HL-60 (cell line): ENCODE results near the gene PSMB5.

Experiments used
- DNase-seq, 2 experiments: peaks; one replicate each; pipeline ENCODE4 v3.0.0-alpha.2; 2010 to 2020; ENCODE audit warnings: low read depth in 1 of 2, low spot score in 1 of 2
- H3K27ac ChIP-seq: fragments of 250-450 bp; sonication (Bioruptor Pico); replicated peaks from 2 replicates; pipeline ENCODE4 v1.5.1; 2020; ENCODE audit warnings: mild to moderate bottlenecking, moderate library complexity
- H3K27me3 ChIP-seq: fragments of 250-450 bp; sonication (Bioruptor Pico); 2 replicates; pipeline ENCODE4 v1.5.1; 2021; ENCODE audit warnings: mild to moderate bottlenecking, moderate library complexity; ENCODE audit not compliant: insufficient read depth, poor library complexity, severe bottlenecking
- H3K4me3 ChIP-seq: replicated peaks from 2 replicates; pipeline ENCODE4 v1.5.1; 2011; ENCODE audit warnings: mild to moderate bottlenecking, control low read depth, low read length; ENCODE audit not compliant: insufficient read depth
- GABPA ChIP-seq: IDR thresholded peaks from 2 replicates; pipeline ENCODE4 v1.6.1; 2012; ENCODE audit warnings: low read depth
- POLR2AphosphoS5 ChIP-seq: IDR thresholded peaks from 2 replicates; pipeline ENCODE4 v1.6.1; 2012; ENCODE audit warnings: low read depth
- SPI1 ChIP-seq: IDR thresholded peaks from 2 replicates; pipeline ENCODE4 v1.6.1; 2012; ENCODE audit warnings: low read depth, mild to moderate bottlenecking, borderline replicate concordance
- TF ChIP-seq, protein P1 (sequence below): IDR thresholded peaks from one replicate; pipeline ENCODE4 v1.5.1; 2011; ENCODE audit warnings: low read length, control low read depth, inconsistent platforms; ENCODE audit not compliant: insufficient read depth
- TF ChIP-seq, protein P2 (sequence below): IDR thresholded peaks from 2 replicates; pipeline ENCODE4 v1.6.1; 2012; ENCODE audit warnings: low read depth; ENCODE audit not compliant: insufficient replicate concordance

Gene PSMB5

DNA sequence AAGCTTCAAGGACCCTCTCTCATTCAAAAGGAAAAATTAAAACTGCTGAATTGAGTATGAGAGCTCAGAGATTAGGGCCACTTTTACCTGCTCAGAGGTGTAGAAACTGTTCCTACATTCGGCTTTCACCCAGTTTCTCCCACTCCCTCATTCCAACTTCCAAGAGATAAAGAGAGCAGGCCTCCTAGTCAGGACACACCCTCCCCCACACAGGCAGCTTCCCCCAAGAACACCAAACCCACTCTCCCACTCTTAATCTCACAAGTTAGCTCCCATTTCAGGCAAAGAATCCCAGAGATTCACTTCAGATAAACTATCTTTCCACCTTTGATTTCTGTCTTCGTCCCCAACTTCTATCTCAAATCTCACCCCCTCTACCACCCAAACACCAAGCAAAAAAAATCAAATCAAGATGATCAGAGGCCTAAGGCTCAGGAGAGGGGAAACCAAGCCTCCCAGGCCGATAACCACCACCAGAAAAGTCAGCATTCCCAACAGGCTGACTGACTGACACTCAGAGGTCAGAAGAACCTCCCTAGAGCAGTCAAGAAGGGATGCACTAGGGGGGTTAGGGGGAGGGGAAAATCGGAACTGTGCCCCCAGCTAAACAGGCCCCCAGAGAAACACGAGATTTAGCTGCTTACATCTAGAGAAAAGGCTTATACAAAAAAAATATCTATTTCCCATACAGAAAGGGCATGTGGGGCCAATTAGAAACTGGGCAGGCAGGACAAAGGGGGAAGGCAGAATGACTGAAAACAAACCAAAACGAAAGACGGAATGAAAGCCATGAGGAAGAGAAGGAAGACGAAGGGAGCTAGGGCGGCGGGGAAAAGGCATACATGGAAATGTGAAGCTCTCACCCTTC lies 35.8 kb upstream of the PSMB5 start:
- H3K27ac ChIP-seq: peak overlapping the region; percentile 73

DNA sequence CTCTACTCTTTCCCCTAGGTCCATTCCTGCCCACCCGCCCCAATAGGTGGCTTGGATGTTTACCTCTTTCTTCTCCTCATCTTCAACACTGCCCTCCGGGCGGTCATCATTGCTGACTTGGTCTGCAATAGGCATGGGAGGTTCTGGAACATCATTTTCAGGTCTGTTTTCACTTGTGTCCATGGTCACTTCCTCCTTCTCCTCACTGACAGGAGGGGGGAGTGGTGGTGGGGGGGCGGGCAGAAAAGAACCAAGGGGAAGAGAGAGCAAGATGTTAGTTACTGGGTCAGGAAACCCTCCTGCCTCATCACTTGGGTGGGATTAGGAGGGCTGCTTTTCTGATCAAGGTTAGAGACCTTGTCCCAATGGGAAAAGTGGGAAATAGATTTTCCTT lies 34.7 kb upstream of the PSMB5 start:
- no peak for DNase-seq
- Histone ChIP-seq H3K27ac (0 out of 2 replicates have a peak overlapping the region, but pooled peaks have one; percentile 18), H3K27me3 (no peaks in the 10 kb centered on the region), H3K4me3 (no peak overlapping the region)
- TF ChIP-seq, protein P1, sequence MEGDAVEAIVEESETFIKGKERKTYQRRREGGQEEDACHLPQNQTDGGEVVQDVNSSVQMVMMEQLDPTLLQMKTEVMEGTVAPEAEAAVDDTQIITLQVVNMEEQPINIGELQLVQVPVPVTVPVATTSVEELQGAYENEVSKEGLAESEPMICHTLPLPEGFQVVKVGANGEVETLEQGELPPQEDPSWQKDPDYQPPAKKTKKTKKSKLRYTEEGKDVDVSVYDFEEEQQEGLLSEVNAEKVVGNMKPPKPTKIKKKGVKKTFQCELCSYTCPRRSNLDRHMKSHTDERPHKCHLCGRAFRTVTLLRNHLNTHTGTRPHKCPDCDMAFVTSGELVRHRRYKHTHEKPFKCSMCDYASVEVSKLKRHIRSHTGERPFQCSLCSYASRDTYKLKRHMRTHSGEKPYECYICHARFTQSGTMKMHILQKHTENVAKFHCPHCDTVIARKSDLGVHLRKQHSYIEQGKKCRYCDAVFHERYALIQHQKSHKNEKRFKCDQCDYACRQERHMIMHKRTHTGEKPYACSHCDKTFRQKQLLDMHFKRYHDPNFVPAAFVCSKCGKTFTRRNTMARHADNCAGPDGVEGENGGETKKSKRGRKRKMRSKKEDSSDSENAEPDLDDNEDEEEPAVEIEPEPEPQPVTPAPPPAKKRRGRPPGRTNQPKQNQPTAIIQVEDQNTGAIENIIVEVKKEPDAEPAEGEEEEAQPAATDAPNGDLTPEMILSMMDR: no peak
- 0 out of 2 replicates have a peak, but pooled peaks have one; percentile 36 for TF ChIP-seq SPI1

More for the DNA sequence above, 35.8 kb upstream of the PSMB5 start:
- TF ChIP-seq POLR2AphosphoS5 (no peak; the same call in 1 of the 2 replicates), SPI1 (no peak), GABPA (no peak)
- TF ChIP-seq, protein P2, sequence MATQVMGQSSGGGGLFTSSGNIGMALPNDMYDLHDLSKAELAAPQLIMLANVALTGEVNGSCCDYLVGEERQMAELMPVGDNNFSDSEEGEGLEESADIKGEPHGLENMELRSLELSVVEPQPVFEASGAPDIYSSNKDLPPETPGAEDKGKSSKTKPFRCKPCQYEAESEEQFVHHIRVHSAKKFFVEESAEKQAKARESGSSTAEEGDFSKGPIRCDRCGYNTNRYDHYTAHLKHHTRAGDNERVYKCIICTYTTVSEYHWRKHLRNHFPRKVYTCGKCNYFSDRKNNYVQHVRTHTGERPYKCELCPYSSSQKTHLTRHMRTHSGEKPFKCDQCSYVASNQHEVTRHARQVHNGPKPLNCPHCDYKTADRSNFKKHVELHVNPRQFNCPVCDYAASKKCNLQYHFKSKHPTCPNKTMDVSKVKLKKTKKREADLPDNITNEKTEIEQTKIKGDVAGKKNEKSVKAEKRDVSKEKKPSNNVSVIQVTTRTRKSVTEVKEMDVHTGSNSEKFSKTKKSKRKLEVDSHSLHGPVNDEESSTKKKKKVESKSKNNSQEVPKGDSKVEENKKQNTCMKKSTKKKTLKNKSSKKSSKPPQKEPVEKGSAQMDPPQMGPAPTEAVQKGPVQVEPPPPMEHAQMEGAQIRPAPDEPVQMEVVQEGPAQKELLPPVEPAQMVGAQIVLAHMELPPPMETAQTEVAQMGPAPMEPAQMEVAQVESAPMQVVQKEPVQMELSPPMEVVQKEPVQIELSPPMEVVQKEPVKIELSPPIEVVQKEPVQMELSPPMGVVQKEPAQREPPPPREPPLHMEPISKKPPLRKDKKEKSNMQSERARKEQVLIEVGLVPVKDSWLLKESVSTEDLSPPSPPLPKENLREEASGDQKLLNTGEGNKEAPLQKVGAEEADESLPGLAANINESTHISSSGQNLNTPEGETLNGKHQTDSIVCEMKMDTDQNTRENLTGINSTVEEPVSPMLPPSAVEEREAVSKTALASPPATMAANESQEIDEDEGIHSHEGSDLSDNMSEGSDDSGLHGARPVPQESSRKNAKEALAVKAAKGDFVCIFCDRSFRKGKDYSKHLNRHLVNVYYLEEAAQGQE: no peak
- TF ChIP-seq, protein P1: no peak
- no peaks in the 10 kb centered on the region for H3K27me3 ChIP-seq
- DNase-seq: no peak
- peak overlapping the region; percentile 78 for H3K4me3 ChIP-seq

DNA sequence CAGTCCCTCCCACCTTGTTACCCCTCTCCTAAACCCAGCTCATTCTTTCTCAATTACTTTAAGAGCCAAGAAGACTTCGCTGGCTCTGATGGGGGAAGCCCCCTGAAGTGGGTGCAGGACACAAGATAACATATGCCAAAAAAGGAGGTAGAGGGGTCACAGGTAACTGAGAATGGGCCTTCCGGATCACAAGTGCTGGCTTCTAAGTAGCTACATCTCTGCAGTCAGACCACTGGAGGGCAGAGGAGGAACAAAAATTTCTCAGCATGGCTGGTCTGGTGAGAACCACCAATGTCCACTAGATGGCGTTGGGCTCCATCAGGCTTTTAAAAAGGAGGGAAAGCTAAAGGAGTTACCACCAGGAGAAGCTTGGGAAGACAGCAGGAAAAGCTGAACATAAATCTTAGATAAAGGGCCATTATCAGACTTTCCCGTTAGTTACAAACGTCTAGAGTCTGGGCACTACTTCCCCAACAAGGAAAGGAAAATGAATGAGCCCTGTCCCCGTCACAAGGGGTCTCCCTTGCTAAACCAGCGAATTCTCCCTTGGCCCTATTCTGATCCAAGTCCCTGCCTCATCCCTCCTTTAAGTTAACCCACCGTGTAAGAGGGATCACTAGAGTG lies 34.2 kb upstream of the PSMB5 start:
- DNase-seq: peak; percentile 65 to 84
- Histone ChIP-seq H3K4me3 (no peak overlapping the region), H3K27me3 (no peaks in the 10 kb centered on the region), H3K27ac (peak overlapping the region; percentile 40; the same call in 1 of the 2 replicates)
- TF ChIP-seq GABPA: no peak
- TF ChIP-seq, protein P1: peak; percentile 99

DNA sequence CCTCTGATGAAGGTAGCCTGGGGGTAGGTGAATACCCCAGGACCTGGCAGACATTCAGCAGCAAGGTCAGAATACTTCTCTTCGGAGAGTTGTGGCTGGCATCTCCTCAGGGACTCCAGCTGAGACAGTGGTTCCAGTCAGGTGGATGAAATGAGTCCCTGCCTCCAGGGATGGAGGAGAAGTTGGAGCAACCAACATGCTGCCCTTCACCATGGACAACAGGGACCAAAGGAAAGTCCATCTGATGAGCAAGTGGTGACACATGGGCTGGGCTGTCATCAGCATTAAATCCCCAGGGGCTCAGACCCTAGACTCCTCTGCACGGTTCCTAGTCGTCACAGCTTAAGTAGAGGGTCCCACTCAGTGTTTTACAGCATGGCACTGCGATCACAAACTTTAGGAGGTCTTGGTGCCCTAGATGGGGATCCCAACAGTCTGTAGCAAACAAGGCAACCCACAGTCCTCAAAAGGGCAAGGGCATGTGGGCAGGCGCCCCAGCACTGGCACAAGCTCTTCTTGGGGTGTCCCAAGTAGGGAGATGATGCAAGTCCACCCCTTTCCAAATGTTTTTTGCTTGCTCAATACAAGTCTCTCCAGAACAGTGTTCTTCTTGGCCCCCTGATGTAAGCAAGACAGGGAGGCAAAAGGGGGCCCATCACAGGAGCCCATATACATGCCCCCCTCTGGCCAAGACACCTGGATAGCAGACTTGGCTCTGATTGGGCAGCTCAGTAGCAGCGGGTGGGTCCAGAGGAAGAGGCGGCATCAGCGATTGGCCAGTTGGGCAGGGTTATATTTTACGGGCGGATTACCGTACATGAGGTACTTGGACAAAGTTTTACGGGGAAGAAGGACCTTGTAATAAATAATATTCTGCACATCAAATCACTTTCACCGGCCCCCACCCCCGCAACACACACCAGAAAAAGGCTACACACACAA lies 33.4 kb upstream of the PSMB5 start:
- TF ChIP-seq POLR2AphosphoS5 (peak; percentile 30; the same call in 1 of the 2 replicates), SPI1 (no peak), GABPA (no peak)
- TF ChIP-seq, protein P1: no peak
- TF ChIP-seq, protein P2: no peak
- Histone ChIP-seq H3K27me3 (no peaks in the 10 kb centered on the region), H3K27ac (peak overlapping the region; percentile 40; the same call in 1 of the 2 replicates), H3K4me3 (no peak overlapping the region)
- DNase-seq: no peak
